ENCODE results near the gene KMT5B.

GRCh38 chr11:68150037-68150436, 63.1 kb downstream of the KMT5B start:
- TF ChIP-seq CTCF (conservative IDR thresholded peaks at IDR 0.05; ENCODE audit: low read length) (no peak), EZH2phosphoT487 (IDR thresholded peaks at IDR 0.05; ENCODE audit: borderline replicate concordance) (no peak)
